HCT116 (cell line): ENCODE data around the gene MUTYH.

Source experiments
- CTCF ChIP-seq, 3 experiments: fragments of 200-600 bp in 1 of 3; sonication (generic) in 1 of 3; IDR thresholded peaks in 2 of 3; conservative IDR thresholded peaks in 1 of 3; 2 replicates each; pipeline ENCODE4 v1.5.1; 2012 to 2017; ENCODE audit warnings: low read depth in 2 of 3, low read length in 2 of 3, antibody characterized with exemption in 1 of 3, borderline replicate concordance in 1 of 3, control low read depth in 1 of 3, mild to moderate bottlenecking in 1 of 3, mixed read lengths in 1 of 3, mixed run types in 1 of 3, moderate library complexity in 1 of 3; ENCODE audit not compliant: insufficient read depth in 1 of 3
- EZH2 ChIP-seq: fragments of 200-600 bp; sonication (generic); IDR thresholded peaks from 2 replicates; pipeline ENCODE4 v1.6.1; 2017; ENCODE audit warnings: antibody characterized with exemption, mixed run types
- MAX ChIP-seq: IDR thresholded peaks from 2 replicates; pipeline ENCODE4 v1.6.1; 2012
- POLR2AphosphoS5 ChIP-seq: IDR thresholded peaks from 2 replicates; pipeline ENCODE4 v1.6.1; 2011; ENCODE audit warnings: mild to moderate bottlenecking, low read depth, low read length, moderate library complexity
- RAD21 ChIP-seq: IDR thresholded peaks from 2 replicates; pipeline ENCODE4 v1.6.1; 2012; ENCODE audit warnings: low read depth, mild to moderate bottlenecking
- SIN3A ChIP-seq: IDR thresholded peaks from 2 replicates; pipeline ENCODE4 v1.6.1; 2012; ENCODE audit warnings: low read depth

- TF ChIP-seq POLR2AphosphoS5 (no peak), CTCF (IDR thresholded peaks at IDR 0.05 in 2 of 3, conservative IDR thresholded peaks at IDR 0.05 in 1 of 3; ENCODE audit: borderline replicate concordance in 1 of 3, insufficient read depth in 1 of 3, low read depth in 2 of 3, low read length in 2 of 3) (no peak), RAD21 (no peak), MAX (no peak), EZH2 (no peak), SIN3A (no peak)
These were observed 13.4 kb upstream of the MUTYH start for GRCh38 chr1:45353685-45354084.
